ENCODE data around the gene FOXC1.

DNA sequence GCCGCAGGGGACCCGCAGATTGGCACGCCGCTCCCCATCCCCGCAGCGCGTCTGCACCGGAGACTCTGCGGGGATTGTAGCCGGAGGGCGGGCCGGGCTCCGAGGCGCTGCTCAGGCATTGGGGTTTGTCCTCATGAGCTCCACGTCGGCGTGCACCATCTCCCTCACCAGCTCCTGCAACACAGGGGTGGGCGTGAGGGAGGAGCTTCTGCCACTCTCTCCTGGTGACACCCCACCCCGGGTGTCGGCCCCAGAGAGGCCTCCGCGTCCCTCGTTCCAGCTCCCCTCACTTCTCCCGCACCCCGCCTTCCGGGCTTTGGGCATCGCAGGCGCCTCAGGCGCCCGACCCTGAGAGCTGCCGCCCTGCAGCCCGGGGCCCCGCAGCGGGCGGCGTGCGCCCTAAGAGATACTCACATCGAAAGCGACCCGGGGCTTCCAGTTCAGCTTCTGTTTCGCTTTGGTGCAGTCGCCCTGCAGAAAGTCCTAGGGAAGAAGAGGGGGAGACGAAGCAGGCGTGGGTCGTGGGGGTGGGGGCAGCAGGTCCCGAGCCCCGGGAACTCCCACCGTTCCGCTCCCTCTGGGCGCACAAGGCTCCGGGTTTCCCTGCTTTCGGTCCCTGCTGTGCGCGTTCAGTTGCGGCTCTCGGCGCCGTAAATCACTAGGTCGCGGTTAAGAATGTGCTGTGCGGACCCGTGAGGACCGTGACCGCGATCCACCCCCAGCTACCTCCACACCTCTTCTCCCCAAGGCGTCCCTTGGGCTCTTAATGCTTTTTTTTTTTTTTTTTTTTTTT is 14.5 kb downstream of the FOXC1 start:
- TF ChIP-seq, protein P1, sequence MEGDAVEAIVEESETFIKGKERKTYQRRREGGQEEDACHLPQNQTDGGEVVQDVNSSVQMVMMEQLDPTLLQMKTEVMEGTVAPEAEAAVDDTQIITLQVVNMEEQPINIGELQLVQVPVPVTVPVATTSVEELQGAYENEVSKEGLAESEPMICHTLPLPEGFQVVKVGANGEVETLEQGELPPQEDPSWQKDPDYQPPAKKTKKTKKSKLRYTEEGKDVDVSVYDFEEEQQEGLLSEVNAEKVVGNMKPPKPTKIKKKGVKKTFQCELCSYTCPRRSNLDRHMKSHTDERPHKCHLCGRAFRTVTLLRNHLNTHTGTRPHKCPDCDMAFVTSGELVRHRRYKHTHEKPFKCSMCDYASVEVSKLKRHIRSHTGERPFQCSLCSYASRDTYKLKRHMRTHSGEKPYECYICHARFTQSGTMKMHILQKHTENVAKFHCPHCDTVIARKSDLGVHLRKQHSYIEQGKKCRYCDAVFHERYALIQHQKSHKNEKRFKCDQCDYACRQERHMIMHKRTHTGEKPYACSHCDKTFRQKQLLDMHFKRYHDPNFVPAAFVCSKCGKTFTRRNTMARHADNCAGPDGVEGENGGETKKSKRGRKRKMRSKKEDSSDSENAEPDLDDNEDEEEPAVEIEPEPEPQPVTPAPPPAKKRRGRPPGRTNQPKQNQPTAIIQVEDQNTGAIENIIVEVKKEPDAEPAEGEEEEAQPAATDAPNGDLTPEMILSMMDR (IDR thresholded peaks at IDR 0.05): no peak
- TF ChIP-seq POLR2AphosphoS5 (IDR thresholded peaks at IDR 0.05; ENCODE audit: low read depth, low read length) (no peak), SIN3A (IDR thresholded peaks at IDR 0.05; ENCODE audit: borderline replicate concordance, insufficient read depth, low read depth, low read length) (no peak), TCF7L2 (IDR thresholded peaks at IDR 0.05; ENCODE audit: low read depth, low read length) (no peak)
- TF ChIP-seq, protein P2, sequence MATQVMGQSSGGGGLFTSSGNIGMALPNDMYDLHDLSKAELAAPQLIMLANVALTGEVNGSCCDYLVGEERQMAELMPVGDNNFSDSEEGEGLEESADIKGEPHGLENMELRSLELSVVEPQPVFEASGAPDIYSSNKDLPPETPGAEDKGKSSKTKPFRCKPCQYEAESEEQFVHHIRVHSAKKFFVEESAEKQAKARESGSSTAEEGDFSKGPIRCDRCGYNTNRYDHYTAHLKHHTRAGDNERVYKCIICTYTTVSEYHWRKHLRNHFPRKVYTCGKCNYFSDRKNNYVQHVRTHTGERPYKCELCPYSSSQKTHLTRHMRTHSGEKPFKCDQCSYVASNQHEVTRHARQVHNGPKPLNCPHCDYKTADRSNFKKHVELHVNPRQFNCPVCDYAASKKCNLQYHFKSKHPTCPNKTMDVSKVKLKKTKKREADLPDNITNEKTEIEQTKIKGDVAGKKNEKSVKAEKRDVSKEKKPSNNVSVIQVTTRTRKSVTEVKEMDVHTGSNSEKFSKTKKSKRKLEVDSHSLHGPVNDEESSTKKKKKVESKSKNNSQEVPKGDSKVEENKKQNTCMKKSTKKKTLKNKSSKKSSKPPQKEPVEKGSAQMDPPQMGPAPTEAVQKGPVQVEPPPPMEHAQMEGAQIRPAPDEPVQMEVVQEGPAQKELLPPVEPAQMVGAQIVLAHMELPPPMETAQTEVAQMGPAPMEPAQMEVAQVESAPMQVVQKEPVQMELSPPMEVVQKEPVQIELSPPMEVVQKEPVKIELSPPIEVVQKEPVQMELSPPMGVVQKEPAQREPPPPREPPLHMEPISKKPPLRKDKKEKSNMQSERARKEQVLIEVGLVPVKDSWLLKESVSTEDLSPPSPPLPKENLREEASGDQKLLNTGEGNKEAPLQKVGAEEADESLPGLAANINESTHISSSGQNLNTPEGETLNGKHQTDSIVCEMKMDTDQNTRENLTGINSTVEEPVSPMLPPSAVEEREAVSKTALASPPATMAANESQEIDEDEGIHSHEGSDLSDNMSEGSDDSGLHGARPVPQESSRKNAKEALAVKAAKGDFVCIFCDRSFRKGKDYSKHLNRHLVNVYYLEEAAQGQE (IDR thresholded peaks at IDR 0.05; ENCODE audit: insufficient read depth in 1 of 2, low read depth in 2 of 2, low read length in 1 of 2): no peak

Data from Panc1 (cell line).